Panc1 (cell line): ENCODE results near the gene SNX2. TPM values are rescaled to one million over a fixed set of nuclear protein-coding genes. Genes with fewer than 3 reads are reported as not detected.

ENCODE experiments used
- ATAC-seq: fragments of 200-7000 bp; cut with Tn5 transposase; 2 replicates; pipeline ENCODE4 v1.9.1; 2020; ENCODE audit warnings: mild to moderate bottlenecking, moderate library complexity
- BruUV-seq: library from RNA; stranded (reverse); fragments of 400-500 nt; replicated peaks from 2 replicates; lab custom pipeline; 2021; lab: Mats Ljungman, UMichigan
- CTCF ChIA-PET: fragments of 300-600 bp; sonication (Branson Sonifier 250); formaldehyde crosslinking; loops from one replicate; lab custom pipeline; 2022; ENCODE audit warnings: antibody characterized with exemption; lab: Charles Lee
- POLR2A ChIA-PET: fragments of 300-600 bp; sonication (Branson Sonifier 250); formaldehyde crosslinking; loops from one replicate; lab custom pipeline; 2022; ENCODE audit warnings: antibody characterized with exemption; lab: Charles Lee
- DNase-seq: peaks from one replicate; pipeline ENCODE4 v3.0.0-alpha.2; 2010; ENCODE audit warnings: low read depth, low spot score
- H3K27ac ChIP-seq: 2 replicates; pipeline ENCODE4 v1.5.1; 2011; ENCODE audit warnings: mild to moderate bottlenecking, low read length, inconsistent platforms
- H3K27me3 ChIP-seq: fragments of 200-500 bp; sonication (Bioruptor generic); 2 replicates; pipeline ENCODE4 v1.6.0; 2014; ENCODE audit warnings: low read length, inconsistent platforms; ENCODE audit not compliant: control insufficient read depth, insufficient read depth
- H3K36me3 ChIP-seq: fragments of 200-500 bp; sonication (Bioruptor generic); 2 replicates; pipeline ENCODE4 v1.5.1; 2014; ENCODE audit warnings: inconsistent platforms, mild to moderate bottlenecking, low read length, moderate library complexity; ENCODE audit not compliant: control insufficient read depth, insufficient read depth
- H3K4me1 ChIP-seq: 2 replicates; pipeline ENCODE4 v1.5.1; 2011; ENCODE audit warnings: inconsistent platforms, mild to moderate bottlenecking, low read length, moderate library complexity; ENCODE audit not compliant: control insufficient read depth, insufficient read depth
- H3K4me3 ChIP-seq, 2 experiments: 2 replicates each; pipeline ENCODE4 v1.5.1; 2011 to 2012; ENCODE audit warnings: low read depth in 2 of 2, low read length in 2 of 2, mild to moderate bottlenecking in 2 of 2, inconsistent platforms in 1 of 2, moderate library complexity in 1 of 2
- H3K9me3 ChIP-seq: fragments of 200-500 bp; sonication (Bioruptor generic); 2 replicates; pipeline ENCODE4 v1.5.1; 2014; ENCODE audit warnings: low read depth, mild to moderate bottlenecking, inconsistent platforms, low read length, moderate library complexity; ENCODE audit not compliant: control insufficient read depth, insufficient read depth
- POLR2AphosphoS5 ChIP-seq: IDR thresholded peaks from 2 replicates; pipeline ENCODE4 v1.6.1; 2012; ENCODE audit warnings: mild to moderate bottlenecking, low read depth, low read length, moderate library complexity
- SIN3A ChIP-seq: IDR thresholded peaks from 2 replicates; pipeline ENCODE4 v1.6.1; 2012; ENCODE audit warnings: low read depth, mild to moderate bottlenecking, low read length, moderate library complexity, borderline replicate concordance; ENCODE audit not compliant: insufficient read depth
- TCF7L2 ChIP-seq: IDR thresholded peaks from 2 replicates; pipeline ENCODE4 v1.6.1; 2011; ENCODE audit warnings: mild to moderate bottlenecking, low read depth, low read length, inconsistent platforms
- in situ Hi-C: cut with HindIII; loops from 2 replicates; pipeline ENCODE4 v1.10.0; 2016; ENCODE audit warnings: low sequenced_read_pairs, low pct_unique_long_range_greater_than_20kb
- intact Hi-C: fragments of 100-400 bp; cut with micrococcal nuclease; formaldehyde crosslinking; loops from one replicate; pipeline ENCODE4 v1.10.0; 2022; ENCODE audit not compliant: unreplicated experiment
- total RNA-seq: library from RNA; stranded (reverse); gene quantifications from one replicate; pipeline ENCODE4 v1.2.1, GENCODE V29; 2021; ENCODE audit not compliant: unreplicated experiment
- TF ChIP-seq, protein P1 (sequence below), 2 experiments: IDR thresholded peaks; 2 replicates each; pipeline ENCODE4 v1.6.1; 2011 to 2012; ENCODE audit warnings: low read depth in 2 of 2, control low read depth in 1 of 2, low read length in 1 of 2, mild to moderate bottlenecking in 1 of 2, moderate library complexity in 1 of 2; ENCODE audit not compliant: insufficient read depth in 1 of 2
- TF ChIP-seq, protein P2 (sequence below): fragments of 450-650 bp; IDR thresholded peaks from 2 replicates; pipeline ENCODE4 v1.5.1; 2017; ENCODE audit warnings: mild to moderate bottlenecking

The SNX2 gene
- total RNA-seq, 1 experiment from 2014 or later, result 66.8 TPM

DNA sequence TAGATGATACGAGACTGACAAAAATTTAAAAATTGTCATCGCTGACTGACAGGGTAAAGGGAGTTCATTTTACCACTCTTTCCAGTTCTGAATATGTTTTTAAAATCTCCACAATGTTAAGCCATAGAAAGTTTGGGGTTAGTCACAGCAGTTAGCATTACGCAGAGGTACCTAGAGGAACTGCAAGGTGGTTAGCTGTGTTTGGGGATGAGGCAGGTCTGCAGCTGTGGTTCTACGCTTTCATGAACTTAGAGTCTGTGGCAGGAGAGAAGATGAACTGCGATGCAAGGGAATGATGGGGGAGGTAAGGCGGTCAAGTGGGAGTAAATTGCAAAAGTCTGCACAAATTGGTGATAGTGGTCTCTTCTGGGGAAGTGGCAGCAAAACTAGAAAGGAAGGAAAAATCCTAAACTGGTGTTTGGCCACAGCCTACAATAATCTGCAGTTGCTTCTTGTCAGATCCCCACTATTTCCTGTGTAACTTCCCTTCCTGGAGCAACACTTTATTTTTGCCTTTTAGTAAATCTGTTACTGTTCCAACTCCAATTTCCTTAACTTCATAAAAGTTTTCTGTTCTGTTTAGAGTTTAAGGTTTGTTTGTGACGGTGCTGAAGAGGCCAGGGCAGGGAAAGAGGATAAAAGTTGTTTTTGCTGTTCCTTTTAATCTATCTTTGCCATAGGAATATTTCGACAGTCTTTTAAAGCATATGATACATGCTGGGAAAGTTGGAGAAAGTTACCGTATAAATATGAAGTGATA lies 38.6 kb upstream of the SNX2 start:
- POLR2A ChIA-PET, result no interaction called here
- intact Hi-C loops (no loop called here), in situ Hi-C loops (no loop called here)
- Histone ChIP-seq H3K27me3 (no peaks in the 10 kb centered on the region), H3K4me3 (no peak overlapping the region), H3K27ac (no peak overlapping the region), H3K9me3 (no peaks in the 10 kb centered on the region), H3K36me3 (no peaks in the 10 kb centered on the region), H3K4me1 (no peaks in the 10 kb centered on the region)
- no peak for DNase-seq
- TF ChIP-seq, protein P1, sequence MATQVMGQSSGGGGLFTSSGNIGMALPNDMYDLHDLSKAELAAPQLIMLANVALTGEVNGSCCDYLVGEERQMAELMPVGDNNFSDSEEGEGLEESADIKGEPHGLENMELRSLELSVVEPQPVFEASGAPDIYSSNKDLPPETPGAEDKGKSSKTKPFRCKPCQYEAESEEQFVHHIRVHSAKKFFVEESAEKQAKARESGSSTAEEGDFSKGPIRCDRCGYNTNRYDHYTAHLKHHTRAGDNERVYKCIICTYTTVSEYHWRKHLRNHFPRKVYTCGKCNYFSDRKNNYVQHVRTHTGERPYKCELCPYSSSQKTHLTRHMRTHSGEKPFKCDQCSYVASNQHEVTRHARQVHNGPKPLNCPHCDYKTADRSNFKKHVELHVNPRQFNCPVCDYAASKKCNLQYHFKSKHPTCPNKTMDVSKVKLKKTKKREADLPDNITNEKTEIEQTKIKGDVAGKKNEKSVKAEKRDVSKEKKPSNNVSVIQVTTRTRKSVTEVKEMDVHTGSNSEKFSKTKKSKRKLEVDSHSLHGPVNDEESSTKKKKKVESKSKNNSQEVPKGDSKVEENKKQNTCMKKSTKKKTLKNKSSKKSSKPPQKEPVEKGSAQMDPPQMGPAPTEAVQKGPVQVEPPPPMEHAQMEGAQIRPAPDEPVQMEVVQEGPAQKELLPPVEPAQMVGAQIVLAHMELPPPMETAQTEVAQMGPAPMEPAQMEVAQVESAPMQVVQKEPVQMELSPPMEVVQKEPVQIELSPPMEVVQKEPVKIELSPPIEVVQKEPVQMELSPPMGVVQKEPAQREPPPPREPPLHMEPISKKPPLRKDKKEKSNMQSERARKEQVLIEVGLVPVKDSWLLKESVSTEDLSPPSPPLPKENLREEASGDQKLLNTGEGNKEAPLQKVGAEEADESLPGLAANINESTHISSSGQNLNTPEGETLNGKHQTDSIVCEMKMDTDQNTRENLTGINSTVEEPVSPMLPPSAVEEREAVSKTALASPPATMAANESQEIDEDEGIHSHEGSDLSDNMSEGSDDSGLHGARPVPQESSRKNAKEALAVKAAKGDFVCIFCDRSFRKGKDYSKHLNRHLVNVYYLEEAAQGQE (IDR thresholded peaks at IDR 0.05; ENCODE audit: insufficient read depth in 1 of 2, low read depth in 2 of 2, low read length in 1 of 2), result no peak
- TF ChIP-seq SIN3A (no peak), TCF7L2 (no peak), POLR2AphosphoS5 (no peak)
- TF ChIP-seq, protein P2, sequence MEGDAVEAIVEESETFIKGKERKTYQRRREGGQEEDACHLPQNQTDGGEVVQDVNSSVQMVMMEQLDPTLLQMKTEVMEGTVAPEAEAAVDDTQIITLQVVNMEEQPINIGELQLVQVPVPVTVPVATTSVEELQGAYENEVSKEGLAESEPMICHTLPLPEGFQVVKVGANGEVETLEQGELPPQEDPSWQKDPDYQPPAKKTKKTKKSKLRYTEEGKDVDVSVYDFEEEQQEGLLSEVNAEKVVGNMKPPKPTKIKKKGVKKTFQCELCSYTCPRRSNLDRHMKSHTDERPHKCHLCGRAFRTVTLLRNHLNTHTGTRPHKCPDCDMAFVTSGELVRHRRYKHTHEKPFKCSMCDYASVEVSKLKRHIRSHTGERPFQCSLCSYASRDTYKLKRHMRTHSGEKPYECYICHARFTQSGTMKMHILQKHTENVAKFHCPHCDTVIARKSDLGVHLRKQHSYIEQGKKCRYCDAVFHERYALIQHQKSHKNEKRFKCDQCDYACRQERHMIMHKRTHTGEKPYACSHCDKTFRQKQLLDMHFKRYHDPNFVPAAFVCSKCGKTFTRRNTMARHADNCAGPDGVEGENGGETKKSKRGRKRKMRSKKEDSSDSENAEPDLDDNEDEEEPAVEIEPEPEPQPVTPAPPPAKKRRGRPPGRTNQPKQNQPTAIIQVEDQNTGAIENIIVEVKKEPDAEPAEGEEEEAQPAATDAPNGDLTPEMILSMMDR, result no peak
- ATAC-seq, result no peak
- BruUV-seq, result no TSS peak
- CTCF ChIA-PET, result no interaction called here

DNA sequence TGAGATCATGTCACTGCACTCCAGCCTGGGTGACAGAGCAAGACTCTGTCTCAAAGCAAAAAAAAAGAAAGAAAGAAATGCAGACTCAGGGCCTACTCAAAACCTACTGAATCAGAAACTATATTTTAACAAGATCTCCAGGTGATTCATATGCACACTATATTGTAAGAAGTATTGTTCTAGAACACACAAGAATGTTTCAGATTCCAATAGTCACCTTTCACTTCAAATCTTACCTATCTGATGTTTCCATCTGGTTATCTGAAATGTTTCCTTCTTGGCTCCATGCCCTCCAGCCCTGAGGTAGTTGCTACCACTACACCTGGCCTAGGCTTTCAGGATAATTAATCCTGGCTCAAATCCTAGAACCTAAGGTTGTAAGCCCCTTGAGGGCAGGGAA lies 36.8 kb upstream of the SNX2 start:
- BruUV-seq, result no TSS peak
- no peak for DNase-seq
- no peak overlapping the region for H3K27ac ChIP-seq
- no peak overlapping the region for H3K4me3 ChIP-seq
- H3K9me3 ChIP-seq, result no peaks in the 10 kb centered on the region
- H3K4me1 ChIP-seq, result no peaks in the 10 kb centered on the region
- ATAC-seq, result no peak
- no peaks in the 10 kb centered on the region for H3K36me3 ChIP-seq
- in situ Hi-C loops (no loop called here), intact Hi-C loops (no loop called here)
- CTCF ChIA-PET, result no interaction called here
- TF ChIP-seq SIN3A (no peak), TCF7L2 (no peak), POLR2AphosphoS5 (no peak)
- TF ChIP-seq, protein P2, result no peak
- TF ChIP-seq, protein P1 (IDR thresholded peaks at IDR 0.05; ENCODE audit: insufficient read depth in 1 of 2, low read depth in 2 of 2, low read length in 1 of 2), result no peak
- POLR2A ChIA-PET, result no interaction called here
- H3K27me3 ChIP-seq, result no peaks in the 10 kb centered on the region
